GM21367 (cell line): ENCODE data around the gene TMEM63C.
"Not testable (repeated sequence)": the region's sequence is repeated elsewhere in the genome, so short reads cannot be mapped to it uniquely, and the experiment has no call there.

Experiments
- ATAC-seq: cut with Tn5 transposase; IDR thresholded peaks from one replicate; pipeline ENCODE4 v1.9.1; 2021; ENCODE audit not compliant: unreplicated experiment

Gene TMEM63C

DNA sequence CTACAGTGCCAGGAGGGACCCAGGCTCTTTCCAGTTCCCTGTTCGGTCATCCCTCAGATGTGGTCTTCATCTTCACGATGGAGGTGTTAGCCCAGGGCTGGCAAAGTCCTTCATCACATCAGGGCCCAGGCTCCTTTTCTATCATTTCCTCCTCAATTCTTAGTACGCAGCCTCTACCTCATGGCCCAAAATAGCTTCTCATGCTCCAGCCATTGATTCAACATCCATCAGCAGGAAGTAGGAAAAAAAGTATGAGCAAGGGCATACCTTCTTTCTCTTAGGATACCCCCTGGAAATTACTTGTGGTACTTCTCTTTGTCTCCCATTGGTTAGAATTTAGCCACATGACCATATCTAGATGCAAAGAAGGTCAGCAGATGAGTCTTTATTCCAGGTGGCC is 27.8 kb upstream of the TMEM63C start:
- no peak for ATAC-seq

DNA sequence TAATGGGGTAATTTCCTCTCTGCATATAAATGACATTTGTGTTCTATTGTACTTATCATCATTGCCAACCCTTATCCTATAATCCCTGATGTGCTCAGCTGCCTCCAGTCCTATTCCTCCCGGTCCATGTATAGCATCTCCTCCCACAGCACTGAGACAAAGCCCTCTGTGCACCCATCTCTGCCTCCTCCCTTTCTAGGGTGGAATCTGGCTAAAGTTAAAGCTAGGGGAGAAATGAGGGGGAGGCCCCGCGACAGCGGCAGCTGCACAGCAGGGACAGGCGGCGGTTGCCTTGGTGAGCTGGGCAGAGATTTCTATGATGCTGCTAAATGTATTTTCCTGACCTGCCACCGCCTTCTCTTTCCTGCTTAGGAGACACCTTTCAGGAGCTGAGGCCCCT is 27.2 kb upstream of the TMEM63C start:
- no peak for ATAC-seq

DNA sequence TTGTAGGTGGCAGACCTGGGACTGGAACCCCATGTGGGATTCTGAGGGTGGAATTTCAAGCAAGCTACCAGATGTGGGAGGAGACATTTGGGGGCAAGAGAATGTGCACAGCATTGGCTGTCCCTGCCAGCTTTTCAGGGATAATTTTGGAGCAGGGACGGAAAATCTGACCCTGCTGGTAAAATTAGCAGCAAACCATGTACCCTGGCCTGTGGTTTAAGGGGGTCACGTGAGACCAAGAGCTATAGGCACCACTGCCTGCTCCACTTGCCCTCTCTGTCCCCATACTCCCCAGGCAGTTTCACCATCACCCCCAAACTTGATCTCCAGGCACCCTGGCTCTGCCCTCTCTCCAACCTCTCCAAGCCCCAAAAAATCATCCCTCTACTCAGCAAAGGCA is 26.5 kb upstream of the TMEM63C start:
- ATAC-seq = no peak

DNA sequence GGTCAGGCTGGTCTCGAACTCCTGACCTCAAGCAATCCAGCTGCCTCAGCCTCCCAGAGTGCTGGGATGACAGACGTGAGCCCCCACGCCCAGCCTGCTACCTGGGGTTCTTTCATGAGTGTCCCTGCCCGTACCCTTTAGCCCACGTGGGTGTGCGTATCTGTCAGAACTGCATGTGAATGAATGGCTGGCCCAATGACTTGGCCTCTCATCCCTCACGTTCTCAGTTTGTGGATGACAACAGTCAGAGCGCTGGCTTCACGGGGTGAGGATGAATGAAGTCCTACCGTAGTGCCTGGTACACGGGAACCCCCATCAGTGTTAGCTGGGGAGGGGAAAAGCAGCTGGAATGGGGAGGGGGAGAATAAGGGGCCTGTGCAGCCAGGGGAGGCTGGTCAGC is 23.9 kb upstream of the TMEM63C start:
- no peak for ATAC-seq

DNA sequence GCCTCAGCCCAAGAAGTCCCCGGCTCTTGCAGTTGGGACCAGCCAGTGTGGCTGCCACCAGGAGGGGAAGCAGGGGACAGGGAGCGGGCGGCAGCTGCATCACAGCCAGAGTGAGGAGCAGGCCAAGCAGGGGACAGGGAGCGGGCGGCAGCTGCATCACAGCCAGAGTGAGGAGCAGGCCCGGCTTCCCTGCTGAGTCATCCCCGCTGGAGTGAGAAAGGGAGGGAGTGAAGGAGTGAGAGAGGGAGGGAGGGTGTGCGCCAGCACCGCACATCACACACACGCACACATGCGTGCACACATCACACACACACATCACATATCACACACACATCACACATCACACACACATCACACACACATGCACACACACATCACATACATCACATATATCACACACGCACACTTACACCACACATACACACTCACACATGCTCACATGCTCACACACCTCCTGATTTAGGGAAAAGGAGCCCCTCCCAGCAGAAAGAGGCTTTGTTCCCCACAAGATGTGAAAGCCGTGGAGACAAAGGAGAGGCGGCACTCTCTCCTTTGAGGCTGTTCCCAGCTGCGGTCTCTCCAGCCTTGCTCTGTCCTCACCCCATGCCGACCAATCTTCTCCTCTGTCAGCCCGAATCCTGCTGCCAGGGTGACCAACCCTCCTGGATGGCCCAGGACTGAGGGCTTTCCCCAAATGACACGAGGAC is 23.3 kb upstream of the TMEM63C start:
- ATAC-seq = no peak

DNA sequence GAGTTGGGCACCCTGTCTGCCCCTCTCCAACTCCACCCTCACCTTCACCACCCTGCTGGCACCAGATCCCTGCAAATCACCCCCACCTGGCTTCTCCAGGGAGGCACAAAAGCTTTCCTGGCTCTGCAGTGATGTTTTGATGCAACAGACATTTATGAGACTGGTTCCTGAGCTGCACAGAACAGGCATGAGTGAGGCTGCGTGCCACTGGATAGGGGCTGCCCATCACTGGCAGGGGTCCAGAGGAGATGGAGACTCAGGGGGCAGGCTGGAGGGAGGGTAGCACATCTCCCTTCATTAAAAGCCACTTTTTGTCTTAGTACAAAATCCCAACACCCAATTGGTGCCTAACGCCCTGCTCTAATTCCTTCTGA is 22.7 kb upstream of the TMEM63C start:
- ATAC-seq = no peak

DNA sequence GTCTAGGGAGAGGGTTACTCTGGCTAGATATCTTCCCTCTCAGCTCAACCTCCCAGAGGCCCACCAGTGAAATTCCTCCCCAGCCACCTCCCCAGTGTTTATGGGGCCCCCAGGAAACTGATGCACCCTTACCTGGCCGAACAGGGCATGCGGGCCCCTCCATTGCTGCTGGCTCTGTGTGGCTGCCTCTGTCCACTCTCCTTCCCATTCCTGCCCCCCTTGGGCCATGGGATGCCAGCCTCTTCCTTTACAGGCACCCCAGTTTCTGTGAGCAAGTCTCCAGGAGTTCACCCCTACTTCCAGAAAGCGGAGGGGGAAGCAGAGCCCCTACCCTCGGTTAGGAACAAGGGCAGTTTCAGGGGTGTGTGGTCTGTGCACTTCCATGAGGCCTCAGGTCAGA is 20.6 kb upstream of the TMEM63C start:
- no peak for ATAC-seq

DNA sequence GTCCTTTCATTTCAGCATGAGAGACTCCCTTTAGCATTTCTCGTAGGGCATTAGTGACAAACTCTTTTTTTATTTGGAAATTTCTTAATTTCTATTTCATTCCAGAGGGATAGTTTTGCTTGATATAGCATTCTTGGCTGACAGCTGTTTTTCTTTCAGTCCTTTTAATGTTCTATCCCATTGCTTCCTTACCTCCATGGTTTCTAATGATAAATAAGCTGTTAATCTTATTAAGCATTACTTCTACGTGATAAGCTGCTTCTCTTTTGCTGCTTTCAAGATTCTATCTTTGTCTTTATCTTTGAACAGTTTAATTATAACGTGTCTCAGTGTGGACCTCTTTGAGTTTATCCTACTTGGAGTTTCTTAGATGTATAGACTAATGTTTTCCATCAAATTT is 11.6 kb upstream of the TMEM63C start:
- ATAC-seq = no peak

DNA sequence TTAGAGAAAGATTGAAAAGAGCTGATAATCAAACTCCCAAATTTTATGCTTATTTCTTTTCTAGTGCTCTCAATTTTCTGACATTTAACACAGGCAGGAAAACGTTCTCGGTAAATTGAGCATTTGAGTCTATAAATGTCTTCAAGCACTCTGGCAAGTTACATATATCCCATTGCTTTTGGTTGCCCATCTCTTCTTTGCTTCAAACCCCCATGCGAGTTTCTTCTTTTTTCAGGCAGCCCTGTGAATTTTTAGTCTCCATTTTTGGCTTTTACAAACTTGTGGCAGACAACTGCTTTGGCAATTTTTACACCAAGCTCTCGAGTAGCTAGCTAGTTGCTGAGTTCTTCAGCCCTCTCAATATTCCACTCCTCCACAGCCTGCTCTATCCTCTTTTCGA is 8.7 kb upstream of the TMEM63C start:
- ATAC-seq = no peak

DNA sequence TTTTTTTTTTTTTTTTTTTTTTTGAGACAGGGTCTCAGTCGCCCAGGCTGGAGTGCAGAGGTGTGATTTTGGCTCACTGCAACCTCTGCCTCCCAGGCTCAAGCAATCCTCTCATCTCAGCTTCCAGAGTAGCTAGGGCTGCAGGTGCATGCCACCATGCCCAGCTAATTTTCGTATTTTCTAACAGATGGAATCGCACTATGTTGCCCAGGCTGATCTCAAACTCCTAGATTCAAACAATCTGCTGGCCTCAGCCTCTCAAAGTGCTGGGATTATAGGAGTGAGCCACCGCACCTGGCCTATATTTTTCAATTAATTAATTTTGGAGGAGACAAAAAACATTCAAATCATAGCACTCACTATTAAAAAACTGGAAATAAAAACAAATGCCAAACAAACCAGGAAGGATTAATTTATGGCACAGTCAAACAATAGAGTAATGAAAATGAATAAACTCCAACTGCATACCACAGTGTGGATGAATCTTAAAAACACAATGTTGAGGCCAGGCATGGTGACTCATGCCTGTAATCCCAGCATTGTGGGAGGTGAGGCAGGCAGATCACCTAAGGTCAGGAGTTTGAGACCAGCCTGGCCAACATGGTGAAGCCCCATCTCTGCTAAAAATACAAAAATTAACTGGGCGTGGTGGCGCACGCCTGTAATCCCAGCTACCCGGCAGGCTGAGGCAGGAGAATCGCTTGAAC is 7.5 kb upstream of the TMEM63C start:
- not testable (repeated sequence) for ATAC-seq

DNA sequence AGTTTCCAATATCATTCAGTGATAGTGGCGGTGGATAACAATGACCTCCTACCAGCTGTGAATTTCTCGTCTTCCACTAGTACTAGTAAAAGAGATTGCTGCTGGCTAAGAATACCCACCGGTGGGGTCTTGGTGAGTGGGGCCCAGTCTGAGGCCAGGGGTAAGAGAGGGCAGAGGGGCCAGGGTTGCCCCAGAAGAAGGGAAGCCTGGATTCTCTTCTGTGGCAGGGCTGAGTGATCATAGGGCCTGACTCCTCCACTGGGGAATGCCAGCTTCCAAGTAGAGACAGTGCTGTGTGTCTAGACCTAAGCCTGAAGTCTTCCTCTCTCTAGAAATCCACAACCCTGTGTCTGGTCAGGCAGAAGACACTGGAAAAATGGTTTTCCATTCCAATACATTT is 5.8 kb upstream of the TMEM63C start:
- ATAC-seq = no peak

DNA sequence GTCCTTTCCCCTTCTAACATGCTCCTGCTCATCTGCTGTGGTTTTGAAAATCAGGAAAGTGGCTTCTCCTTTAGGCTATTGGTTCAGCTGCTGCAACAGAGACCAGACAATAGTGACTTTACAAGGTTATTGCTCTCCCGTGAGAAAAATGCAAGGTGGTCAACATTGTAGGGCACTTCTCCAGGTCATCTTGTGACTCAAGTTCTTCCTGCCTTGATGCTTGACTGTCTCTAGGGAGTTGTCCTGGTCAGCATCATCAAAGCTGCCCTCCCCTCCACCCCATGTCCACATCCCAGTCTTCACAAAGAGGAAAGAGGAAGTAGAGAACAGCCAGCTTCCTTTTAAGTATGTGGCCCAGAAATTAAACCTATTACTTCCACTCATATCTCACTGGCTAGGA is 3.9 kb upstream of the TMEM63C start:
- no peak for ATAC-seq

DNA sequence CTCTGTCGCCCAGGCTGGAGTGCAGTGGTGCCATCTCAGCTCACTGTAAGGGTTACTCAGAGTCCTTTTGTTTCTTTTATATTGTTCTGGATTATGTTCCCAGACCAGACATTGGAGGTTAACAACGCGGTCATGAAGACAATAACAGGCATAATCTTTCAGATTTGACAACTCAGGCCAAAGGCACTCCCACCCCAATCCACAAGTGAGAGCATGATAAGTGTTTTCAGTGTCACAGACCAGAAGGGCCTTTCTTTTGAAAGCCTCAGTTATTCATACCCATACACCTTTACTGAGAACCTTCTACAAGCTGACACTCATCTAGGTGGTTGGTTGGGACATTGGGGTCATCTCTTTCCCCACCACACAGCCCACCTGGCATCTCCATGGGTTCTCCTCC is 2.9 kb upstream of the TMEM63C start:
- ATAC-seq = no peak

DNA sequence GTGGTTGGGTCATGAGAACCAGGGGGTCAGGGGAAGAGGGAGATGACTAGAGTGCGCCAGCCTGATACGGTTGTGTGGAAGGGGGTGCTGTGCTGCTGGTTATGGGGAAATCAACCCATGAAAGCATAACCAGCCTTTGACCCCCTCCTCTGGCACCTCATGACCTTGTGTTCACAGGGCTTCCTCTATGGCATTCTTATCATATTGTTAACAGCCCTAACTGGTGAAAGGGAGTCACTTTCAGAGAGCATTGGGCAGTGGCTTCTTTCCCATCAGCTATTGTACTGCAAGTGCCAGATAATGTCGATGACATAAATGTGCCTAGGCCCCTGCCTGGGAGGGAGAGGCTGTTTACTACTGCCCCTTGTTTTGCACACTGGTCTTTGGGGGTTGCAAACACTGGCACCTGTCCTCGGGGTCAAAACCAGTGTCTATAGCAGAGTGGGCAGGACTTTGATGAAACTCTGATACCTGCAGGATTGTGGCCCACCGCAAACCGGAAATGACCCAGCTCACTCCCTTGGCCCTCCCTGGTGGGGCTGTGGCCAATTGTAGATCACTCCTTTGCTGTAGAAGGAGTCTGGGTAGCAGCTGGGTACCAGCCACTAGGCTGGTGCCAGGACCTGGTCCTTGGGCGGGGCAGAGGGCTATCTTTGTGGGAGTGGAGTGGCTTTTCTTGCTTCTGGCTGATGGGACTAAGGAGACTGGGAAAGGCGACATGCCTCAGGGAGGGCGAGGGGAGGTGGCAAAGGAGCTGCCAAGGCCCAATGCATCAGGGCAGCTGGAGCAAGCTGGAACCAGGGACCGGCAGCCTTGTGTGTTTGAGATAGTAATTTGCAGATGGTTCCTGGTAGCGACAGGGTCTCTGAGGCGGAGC is 634 bp upstream of the TMEM63C start:
- no peak for ATAC-seq

DNA sequence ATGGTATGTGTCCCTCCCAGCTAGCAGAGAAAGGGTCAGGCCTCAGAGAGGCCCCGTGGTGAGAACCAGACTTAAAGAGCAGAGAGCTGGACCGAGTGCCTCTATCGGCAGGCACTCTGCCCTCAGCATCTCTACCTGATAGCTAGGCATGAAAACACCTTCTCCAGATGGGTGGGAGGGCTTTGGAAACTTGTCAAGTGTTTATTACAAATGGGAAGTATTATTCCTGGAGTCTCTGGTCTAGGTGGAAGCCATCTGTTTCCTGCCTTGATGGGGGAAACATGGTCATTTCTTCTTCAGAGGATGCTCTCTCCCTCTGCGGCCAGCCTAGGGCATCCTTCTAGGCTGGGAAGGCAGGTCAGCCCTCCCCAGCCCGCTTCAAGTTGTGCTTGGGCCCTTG is 2.3 kb downstream of the TMEM63C start:
- ATAC-seq = no peak

DNA sequence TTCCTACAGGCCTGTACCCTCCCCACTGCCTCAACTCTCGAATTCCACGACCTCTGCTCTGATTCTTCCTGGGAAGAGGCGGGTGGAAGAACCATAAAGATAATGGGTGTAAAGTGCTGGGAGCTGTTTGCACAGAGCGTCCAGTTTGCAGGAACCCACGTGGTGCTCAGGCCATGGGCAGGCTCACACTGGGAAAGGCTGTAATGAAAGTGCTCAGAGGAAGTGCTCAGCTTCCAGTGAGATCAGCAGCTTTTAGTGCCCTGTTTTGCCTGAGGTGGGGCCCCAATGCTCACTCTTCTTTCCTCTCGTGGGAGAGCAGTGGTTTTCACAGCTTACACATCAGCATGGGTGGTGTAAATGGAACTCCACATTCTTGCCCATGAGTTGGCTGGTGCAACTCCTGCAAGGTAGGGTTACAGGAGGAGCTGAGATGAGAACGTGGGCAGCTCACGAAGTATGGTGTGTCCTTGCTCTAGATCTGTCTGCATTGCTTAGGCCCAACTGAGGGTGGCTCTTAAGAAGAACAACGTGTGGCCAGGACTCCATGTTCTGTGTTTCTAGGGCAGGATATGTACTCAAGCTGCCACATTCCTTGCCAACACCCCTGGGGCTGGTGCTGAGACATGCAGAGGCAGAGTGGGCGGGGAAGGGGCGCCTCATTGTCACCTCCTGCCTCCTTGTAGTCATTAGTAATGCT is 2.9 kb downstream of the TMEM63C start:
- no peak for ATAC-seq

DNA sequence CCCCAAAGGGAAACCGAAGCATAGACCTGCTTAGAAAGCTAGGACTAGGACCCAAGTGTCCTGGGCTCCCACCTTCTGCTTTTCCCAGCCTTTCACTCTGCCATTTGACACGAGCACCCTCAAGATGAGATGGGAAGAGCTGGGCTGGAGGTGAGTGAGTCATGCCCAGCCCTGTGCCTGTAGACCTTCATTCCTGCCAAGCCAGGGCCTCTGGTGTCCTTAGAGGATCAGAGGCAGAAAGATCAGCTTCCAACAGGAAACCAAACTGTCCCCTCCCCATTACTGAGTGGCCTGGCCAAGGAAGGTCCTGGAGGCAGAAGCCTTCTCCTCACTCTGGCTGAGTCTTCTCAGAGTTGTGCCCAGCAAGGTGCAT is 3.5 kb downstream of the TMEM63C start:
- ATAC-seq = no peak

DNA sequence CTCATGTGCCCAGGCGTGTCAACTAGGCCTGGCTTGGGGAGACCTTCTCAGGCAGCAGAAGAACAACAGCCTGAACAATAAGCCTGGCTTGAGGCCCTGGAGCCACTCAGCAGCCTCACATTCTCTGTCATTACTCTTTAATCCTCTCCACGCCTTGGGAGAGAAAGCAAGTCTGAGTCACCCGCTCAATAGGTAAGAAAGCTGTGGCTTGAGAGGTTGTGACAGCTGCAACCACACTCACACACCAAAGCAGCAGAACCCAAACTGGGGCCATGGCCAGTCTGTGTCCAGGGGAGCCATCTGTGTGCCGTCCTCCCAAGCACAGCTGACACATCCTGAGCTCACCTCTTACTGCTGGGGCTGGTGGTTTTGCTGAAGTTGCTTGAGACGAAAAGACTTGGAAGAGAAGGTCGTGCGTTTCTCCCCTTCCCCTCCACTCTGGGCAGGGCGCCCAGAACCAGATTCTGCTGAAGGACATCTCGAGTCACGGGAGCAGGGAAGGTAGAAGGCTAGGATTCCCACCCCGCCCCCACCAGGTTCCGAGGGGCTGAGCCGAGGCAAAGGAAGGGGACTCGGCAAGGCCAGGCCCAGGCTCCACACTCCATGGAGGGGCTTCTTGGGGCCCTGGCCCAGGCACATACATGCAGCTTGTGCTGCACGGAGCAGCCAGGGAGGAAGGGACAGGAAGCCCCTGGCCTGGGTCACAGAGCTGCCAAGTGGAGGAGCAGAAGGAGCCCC is 5.5 kb downstream of the TMEM63C start:
- no peak for ATAC-seq

DNA sequence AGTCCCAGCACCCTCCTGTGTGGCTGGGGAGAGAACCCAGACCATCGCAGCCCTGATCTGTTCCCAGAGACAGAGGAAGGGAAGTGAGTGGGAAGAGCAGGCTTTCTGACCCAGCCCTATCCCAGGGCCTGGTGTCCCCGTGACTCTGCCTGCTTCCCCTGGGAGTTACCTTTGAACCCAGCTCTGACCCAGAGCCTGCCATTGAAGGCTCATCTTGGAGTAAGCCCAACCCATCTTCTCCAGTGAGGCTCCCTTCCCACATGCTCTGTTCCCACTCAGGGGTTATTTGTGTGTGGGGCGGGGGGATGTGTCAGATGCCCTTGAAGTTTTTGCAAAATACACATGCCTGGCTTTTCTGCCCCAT is 6.0 kb downstream of the TMEM63C start:
- ATAC-seq = no peak

DNA sequence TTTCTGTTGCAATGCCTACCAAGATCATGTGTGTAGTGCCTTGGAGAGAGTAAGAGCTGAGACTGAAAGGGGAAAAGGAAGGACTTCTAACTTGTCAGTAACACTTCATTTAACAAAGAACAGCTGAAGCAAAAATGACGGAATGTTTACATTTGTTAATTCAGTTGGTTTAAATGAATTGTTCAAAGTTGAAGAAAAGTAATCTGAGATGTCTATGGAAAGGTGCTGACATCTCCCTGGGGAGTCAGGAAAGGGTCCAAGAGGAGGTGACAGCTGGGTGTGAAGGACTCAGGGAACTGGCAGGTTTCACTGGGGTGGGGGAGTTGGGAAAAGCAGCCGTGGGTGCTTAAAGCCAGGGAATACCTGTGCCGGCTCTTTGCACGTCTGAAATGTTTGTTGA is 7.9 kb downstream of the TMEM63C start:
- no peak for ATAC-seq

DNA sequence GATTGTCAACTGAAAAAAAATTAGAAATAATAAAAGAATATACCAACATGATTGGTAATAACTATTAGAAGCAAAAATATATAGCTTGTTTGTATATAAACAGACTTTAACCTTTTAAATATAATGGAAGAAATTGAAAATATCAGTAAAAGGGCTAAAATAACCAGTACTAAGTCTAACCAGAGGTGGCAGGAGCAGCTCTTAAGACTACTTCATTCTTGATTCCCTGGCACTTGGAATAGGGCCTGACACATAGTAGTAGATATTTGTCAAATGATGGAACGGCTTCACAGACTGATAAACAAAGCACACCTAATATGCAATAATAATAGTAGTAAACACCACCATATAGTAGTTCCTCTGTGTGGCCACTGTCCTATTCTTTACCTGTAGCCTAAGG is 9.4 kb downstream of the TMEM63C start:
- no peak for ATAC-seq
